Hematopoietic multipotent progenitor cell treated with erythropoietin and hydrocortisone succinate and interleukin-3 and kit ligand, for 8 days (in vitro differentiated cells): ENCODE data around the gene CHTF18.

Source experiments
- DNase-seq: peaks from one replicate; pipeline ENCODE4 v3.0.0-alpha.2; 2015

CHTF18 gene

DNA sequence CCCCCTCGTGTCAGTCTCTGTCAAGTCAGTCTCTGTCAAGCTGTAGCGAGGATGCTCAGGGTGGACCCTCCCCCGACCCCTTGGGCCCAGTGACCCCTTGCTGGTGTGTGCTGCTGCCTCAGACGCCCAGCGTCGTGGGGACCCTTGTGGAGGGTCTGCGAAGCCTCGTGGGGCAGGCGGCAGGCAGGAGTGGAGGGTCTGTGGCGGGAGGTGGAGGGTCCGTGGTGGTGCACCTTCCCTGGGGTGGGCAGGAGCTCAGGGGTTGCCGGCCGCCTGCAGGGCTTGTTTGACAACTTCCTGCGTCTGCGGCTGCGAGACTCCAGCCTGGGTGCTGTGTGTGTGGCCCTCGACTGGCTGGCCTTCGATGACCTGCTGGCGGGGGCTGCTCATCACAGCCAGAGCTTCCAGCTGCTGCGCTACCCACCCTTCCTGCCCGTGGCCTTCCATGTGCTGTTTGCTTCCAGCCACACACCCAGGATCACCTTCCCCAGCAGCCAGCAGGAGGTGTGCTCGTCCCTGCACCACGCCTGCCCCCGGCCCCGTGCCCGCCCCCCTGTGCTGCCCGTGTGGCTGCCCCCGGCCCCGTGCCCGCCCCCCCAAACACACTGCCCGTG, 6.5 kb downstream of the CHTF18 start:
- no peak for DNase-seq

DNA sequence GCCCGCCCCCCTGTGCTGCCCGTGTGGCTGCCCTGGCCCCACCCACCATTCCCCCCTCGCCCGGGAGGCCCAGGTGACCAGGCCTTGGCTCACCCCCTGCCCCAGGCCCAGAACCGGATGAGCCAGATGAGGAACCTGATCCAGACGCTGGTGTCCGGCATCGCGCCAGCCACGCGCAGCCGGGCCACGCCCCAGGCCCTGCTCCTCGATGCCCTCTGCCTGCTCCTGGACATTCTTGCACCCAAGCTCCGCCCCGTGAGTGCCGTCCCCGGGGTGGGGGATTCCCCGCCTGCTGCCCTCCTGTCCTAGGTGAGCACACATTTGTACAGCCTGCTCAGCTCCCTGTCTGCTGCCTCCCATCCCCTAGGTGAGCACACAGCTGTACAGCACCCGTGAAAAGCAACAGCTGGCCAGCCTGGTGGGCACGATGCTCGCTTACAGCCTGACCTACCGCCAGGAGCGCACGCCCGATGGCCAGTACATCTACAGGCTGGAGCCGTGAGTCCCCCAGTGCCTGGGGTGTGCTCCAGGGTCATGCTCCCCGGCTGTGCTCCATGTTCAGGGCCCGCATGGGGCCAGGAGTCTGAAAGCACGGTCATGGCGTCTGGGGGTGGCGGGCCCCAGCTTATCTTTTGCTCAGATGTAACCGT, 7.3 kb downstream of the CHTF18 start:
- no peak for DNase-seq

DNA sequence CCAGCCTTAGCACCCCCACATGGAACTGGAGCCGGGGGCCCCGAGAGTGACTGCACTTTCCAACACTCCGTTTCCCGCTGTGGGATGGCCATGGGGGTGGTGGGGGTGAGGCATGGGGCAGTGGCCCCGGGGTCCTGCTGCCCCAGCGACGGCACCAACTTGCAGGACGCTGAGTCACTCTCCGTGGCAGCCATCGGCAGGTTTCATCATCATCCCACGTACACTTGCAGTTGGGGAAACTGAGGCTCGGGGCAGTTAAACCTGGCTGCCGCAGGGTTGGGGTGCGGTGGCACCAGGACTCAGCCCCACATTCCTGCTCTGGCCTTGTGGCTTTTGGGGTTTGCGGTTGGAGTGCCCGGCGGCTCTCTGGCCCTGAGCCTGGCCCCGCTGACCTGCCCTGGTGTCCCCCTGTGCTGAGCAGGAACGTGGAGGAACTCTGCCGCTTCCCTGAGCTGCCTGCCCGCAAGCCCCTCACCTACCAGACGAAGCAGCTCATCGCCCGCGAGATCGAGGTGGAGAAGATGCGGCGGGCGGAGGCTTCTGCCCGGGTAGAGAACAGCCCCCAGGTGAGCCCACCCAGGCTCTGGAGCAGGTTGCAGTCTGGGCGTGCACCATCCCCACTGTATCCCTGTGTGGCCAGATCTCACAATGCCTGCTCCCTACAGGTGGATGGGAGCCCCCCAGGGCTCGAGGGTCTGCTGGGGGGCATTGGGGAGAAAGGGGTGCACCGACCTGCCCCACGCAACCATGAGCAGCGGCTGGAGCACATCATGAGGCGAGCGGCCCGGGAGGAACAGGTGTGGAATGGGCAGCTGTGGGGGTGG, 8.1 kb downstream of the CHTF18 start:
- no peak for DNase-seq

DNA sequence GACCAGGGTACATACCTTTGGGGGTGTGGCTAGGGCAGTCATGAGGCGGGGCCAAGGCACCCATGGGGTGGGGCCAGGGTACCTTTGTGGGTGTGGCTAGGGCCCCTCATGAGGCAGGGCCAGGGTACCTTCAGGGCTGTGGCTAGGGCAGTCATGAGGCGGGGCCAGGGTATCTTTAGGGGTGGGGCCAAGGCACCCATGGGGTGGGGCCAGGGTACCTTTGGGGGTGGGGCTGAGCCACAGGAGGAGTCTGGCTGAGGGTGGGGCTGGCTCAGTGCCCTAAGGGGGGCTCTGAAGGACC, 8.7 kb downstream of the CHTF18 start:
- no peak for DNase-seq

DNA sequence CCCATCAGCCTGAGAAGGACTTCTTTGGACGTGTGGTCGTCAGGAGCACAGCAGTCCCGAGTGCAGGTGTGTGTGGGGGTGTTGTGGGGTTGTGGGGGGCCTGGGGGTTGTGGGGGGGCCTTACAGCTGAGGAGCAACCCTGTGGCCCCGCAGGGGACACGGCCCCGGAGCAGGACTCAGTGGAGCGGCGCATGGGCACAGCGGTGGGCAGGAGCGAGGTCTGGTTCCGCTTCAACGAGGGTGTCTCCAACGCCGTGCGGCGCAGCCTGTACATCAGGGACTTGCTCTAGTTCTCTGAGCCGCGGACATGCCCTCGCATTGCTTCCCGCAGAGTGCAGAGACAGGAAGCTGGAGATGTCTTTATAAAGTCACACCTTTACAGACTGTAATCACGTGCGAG, 9.3 kb downstream of the CHTF18 start:
- no peak for DNase-seq

DNA sequence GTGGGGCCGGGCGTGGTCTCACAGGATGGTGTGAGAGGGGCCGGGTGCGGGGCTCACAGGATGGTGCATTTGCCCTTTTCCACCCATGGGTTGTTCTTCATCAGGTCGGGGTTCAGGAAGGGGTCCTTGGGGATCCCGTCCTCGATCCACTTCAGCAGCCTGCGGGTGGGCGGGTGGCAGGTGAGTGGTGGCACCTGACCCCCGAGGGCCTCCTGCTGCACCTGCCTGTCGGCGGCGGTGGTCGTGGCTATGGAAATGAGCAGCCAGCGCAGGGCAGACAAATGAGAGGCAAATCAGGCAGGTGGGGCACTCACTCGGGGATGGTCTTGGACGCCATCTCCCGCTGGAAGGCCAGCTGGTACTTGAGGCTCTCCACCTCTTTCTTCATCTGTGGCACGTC, 10.2 kb downstream of the CHTF18 start:
- DNase-seq, result no peak

DNA sequence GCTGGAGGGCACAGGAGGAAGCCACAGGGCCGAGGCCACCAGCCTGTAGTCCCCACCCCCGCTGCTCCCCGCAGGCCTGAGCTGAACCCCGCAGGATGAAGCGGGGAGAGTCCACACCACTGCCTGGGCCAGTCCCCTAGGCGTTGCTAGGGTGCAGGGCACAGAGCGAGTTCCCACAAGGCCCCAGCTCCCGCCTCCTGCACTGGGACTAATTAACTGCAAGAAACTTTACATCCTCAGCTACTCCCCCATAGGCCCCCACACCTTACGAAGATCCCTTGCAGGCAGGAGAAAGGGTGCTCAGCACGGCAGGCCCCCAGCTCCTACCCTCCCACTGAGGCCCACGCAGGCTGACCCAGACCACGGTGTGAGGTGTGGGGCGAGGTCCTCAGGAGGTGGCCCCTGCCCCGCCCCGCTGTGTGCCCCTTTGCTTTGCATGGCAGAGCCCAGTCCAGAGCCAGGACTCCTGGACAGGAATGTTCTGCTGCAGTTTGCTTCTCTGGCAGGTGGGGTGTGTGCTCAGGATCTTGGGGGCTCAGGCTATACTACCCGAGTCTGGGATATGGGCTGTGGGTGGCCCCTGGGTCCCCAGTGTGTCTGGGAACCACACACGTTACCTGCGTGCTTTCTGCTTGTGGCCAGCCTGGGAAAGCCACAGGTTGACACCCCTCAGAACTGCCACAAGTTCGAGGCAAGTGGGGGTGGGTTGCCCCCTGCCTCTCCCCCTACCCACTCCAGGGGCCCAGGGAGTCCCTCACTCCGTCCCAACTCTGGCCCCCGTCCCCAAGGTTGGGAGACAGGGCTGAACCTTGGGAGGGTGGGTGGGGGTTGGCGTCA, 10.9 kb downstream of the CHTF18 start:
- DNase-seq, result no peak

DNA sequence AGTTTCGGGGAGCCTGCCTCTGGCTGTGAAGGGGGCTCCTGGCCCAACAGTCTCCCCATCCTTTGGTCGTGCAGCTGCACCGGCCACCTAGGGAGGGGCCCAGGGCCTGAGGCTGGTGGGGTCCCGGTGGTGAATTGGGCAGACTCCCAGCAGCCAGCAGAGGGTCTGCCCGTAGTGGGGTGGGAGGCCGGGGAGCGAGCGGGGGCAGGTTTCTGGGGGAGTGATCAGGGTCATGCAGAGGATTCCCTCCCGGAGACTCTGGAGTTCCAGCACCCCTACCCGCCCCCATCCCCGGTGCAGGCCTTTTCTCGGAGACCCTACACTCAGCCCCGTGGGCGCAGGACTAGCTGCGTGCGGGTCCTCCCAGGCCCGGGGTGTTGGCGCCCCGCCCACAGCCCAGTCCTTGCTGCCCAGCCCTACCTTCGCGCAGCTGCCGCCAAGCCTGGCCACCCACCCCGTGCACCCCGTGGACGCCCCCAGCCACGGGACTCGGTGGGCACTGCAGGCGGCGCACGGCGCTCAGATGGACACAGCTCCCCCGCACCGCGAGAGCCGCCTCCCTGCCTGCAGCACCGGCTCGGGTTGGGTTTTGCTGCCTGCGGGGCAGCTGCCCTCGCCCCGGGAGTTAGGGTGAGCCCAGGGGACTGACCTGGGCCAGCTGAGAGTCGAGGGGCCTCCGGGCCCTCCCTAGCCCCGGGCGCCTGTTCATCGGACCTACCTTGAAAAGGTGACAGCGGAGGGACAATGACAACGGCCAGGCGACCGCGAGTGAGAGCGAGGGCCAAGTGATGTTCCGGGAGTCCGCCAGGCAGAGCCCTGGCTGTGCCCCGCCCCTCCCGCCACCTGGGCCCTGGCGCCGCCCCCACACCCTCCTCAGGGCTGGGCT, 11.8 kb downstream of the CHTF18 start, which contains the start of gene GNG13:
Gene GNG13, minus strand, starts transcription at position 787 of the 886 bp plus-strand sequence. CDS start 1,657 bp downstream, outside the sequence.
- DNase-seq, result no peak

DNA sequence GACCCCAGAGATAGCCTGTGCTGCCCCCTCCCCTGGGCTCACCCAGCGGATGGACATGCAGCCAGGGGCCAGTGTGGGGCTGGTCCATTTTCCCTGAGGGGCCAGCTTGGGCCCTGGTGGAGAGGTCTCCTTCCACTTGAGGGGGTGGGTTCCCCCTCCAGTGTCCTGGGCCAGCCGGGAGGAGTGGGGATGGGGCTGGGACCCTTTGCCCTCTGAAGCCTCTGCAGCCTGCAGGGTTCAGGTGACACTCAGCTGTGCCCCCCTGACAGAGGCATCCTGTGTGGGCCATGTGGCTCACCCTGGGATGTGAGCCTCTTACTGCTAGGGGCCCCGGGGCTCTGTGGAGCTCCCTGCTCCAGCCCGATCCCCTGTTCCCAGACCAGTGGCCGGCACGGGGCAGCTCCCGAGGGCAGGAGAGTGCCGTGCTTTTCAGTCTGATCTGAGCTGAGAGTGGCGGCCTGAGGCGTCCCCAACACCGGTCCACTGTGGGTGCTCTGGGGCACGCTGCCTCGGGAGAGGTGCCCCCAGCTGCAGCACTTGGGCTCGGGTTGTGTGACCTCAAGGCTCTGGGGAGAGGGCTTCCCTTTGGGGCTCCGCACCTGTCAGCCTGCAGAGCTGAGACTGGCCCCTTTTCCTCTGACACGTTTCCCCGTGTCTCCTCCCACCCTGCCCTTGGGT, 12.6 kb downstream of the CHTF18 start:
- no peak for DNase-seq

DNA sequence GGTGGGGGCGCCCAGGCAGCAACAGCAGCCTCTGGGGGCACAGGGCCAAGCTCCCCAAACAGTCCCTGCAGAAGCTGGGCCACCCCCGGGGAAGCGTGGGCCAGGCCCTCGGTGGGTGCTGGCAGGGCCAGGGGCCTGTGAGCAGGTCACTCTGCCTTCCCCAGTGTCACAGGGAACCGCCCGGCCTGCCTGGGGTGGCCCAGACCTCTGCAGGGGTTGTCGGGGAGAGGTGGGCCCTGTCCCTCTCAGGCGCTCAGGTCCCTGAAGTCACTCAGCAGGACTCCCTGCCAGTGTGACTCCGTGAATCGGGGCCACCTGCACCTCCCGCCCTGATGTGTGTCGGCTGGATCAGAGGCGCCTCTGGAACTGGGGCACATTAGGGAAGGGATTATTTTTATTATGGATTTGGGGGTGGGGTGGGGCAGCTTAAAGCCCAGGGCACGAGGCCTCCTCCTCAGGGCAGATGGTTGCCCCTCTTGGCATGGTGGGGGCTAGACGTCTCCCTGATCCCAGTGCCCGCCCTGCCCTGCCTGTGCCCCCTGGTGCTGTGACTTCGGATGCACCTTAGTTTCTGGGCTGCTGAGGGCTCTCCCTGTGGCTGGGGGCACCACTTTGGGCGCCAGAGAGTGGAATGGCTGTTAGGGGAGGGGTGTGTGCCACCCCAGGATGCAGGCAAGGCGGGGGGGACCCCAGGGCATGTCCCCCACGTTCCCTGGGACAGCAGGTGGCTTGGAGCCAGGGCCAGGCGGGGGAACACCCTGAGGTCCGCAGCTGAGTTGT, 13.4 kb downstream of the CHTF18 start:
- DNase-seq, result no peak

DNA sequence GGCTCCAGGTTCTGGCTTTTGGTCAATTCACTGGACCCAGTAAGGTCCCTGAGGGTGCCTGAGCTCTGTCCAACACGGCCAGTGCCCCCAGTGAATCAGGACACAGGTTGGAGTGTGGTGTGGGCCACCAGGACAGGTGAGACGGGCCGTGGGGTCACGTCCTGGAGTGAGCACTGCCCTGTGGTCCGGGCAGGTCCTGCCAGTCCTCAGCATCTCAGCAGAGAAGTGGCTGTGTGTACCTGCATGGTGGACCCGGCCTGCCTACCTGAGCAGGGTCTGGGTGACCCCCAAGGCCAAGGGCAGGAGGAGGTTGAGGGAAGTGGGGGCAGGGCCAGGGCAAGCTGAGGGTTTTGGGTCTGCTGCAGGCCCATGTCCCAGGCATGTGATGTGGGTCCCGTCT, 14.0 kb downstream of the CHTF18 start:
- DNase-seq, result no peak

DNA sequence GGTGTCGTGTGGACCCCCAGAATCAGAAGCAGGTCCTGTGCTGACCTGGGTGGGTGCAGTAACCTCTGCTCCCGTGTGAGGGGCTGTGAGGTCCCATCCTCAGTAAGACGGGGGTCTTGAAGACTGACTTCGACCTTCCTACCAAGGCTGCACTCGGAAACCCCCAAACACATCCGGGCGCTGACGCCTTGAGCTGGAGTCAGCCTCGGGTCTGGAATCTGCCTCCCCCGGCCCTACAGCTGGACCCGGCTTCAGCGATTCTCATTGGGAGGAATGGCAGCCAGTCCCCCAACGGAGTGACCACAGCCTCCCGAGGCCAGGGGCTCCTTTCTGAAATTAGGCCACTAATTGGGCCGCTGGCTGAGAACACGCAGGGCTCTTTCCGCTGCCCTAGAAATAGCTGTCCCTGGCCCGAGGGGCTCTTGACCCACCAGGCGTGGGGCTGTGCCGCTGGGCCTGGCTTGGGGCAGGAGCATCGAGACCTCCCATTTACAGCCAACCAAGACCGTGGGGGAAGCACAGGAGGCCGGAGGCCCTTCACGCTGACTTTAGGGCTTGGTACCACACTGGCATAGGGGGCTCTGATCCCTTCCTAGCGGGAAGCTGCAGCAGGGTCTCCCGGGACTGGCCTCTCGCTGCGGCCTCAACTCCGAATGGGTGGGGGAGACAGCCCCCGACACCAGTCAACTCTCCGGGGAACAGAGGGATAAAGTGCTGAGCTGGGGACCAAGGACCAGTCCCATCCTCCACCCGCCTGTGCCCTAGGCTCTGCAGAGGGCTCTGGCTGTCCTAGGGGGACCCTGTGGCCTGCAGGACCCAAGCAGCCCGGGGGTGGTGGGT, 14.7 kb downstream of the CHTF18 start:
- no peak for DNase-seq

DNA sequence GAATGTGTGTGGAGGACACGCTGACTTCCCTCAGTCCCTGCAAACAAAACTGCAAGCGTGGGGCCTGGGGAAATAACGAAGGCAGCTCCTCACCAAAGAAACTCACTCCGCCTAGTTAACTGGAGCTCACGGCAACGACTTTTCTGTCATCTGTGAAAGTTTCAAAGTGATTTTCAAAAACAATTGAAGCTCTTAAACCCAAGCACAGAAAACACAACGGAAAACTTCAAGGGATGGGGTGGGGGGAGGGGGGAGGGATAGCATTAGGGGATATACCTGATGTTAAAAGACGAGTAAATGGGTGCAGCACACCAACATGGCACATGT, 15.3 kb downstream of the CHTF18 start:
- no peak for DNase-seq

DNA sequence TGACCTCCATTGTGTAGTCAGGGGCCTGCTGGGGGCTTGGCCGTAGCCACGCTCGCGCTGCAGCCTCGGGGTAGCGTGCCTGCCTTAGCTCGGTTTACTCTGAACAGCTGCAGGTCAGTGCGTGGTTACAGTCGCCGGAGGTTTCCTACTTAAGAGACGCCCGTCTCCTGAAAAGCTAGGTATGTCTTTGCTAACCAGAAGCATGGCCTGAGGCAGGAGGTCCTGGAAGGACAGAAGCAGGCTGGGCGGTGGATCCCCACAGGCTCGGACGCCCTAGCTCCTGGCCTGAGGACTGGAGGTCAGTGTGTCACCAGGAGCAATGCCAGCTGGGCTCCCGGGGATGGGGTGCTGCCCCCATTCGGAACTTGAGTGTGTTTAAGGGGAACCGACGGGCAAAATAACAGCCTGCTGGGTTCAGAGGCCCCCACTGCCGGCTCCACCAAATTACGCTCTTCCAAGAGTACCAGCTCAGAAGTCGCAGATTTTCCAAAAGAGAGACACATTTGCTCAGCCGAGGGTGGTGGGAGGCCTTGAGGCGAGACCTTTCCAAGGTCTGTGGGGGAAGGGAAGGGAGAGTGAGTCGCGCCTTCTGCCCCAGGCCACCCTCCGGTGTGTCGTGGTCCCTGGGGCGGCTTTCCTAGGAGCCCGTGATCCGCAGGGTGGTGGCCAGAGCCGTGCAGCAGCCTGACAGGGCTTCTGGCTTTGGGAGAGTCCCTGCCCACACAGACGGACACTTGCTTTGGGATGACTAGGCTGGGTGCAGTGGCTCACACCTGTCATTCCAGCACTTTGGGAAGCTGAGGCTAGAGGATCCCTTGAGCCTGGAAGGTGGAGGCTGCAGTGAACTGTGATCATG, 16.0 kb downstream of the CHTF18 start:
- no peak for DNase-seq

DNA sequence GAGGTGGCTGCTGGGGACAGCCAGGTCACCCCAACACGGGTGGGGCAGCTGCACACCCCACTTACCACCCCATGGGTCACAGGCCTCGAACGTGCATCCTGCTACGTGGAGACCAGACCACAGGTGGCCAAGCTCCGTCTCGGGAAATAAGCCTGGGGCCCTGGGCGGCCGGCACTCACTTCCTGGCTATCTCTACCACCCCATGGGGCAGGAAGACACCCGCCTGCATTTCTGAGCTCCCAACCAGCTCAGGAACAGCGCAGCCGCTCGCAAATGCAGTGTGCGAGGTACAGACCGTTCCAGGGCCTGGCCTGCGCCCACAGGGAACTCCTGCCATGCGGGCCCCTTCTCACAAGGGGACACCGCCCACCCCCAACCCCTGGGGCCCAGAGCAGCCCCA, 17.1 kb downstream of the CHTF18 start:
- DNase-seq, result no peak

DNA sequence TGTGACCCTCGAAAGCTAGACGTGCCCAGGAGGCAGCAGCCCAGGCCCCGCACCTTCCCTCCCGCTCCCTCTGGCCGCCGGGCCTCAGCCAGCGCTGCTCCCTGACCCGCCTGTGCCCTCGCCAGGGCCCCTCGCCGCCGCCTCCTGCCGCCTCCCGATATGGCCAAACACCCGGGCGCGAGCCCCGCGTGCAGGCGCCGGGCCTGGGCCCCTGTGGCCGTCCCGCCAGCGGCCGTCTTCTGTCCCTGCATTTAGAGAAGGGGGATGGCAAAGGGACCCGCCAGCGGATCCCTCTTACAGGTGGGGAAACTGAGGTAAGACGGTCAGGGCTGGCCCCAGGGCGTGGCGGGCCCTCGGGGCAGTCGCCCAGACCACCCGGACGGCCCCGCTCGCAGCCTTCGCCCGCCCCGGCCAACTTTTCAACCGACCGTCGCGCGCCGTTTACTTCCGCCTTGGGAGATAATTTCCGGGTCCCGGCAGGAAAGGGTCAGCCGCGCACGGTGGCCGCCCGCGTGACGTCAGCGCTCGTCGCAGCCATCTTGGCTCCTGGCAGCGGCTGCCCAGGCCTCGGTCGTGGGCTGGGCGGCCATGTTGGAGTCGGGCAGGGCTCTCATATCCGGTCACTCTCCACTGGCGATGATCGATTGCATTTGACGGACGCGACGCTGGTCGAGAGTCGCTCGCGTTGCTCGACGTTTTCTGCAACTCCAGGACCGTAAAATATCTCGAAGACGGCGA, 19.1 kb downstream of the CHTF18 start:
- DNase-seq, result peak; percentile 89

DNA sequence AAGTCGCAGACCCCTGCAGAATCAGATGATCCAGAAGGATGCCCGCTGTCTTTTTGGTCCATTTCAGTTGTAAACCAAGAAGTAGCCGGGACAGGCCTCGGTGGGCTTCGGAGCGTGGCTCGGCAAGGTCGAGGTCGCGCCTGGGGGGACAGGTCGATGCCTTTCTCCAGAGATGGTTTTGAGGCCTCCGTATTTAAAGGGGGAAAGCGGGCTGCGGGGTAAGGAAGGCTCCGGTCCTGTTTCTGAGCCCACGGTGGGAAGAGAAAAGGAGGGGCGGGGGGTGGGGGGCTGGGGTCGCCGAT, 19.6 kb downstream of the CHTF18 start:
- DNase-seq, result no peak

DNA sequence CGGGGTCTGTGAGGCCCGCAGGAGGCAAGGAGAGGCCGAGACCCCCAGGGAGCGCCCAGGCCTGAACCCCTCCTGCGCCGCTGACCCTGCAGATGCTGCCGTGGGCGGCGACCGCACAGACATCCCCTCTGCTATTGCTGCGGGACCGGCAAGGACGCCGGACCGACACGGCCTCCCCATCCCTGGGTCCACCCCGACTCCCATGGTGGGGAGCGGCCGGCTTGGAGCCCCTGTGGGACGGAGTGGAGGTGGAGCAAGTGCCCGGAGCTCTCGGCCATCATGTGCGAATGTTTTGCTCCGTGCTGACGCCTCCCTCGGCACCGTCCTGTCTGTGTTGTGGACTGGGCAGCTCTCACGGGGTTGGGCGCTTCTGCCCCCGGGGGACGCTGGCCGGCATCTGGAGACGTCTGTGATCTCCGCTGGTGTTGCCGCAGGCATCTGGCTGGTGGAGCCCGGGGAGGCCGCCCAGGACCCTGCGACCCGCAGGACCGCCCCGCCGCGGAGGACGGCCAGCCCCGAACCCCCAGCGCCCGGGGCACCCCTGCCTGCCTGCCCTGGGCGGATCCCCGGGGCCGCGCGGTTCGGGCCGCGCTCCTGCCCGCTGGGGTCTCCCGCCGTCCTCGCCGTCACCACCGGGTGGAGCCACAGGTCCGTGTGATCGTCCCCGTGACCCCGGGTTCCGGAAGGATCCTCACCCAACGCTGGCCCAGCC, 24.9 kb downstream of the CHTF18 start:
- DNase-seq, result peak; percentile 30
